H9 (cell line): Measurements from ENCODE around the gene TMEM82. TPM values are rescaled to one million over a fixed set of nuclear protein-coding genes. Genes with fewer than 3 reads are reported as not detected.

Experiments used
- DNase-seq: peaks from one replicate; pipeline ENCODE4 v3.0.0-alpha.2; 2017
- H2AFZ ChIP-seq: one replicate; pipeline ENCODE4 v1.6.1; 2013; ENCODE audit warnings: mild to moderate bottlenecking, low read length, control low read depth, moderate library complexity
- H2AK5ac ChIP-seq: 2 replicates; pipeline ENCODE4 v1.6.1; 2013; ENCODE audit warnings: low read length, control low read depth, mixed read lengths; ENCODE audit not compliant: insufficient read length
- H2BK120ac ChIP-seq: one replicate; pipeline ENCODE4 v1.6.1; 2013; ENCODE audit warnings: low read depth, mild to moderate bottlenecking, low read length, control low read depth, inconsistent platforms; ENCODE audit not compliant: poor library complexity, severe bottlenecking
- H2BK12ac ChIP-seq: 2 replicates; pipeline ENCODE4 v1.6.1; 2013; ENCODE audit warnings: low read length, control low read depth, mixed read lengths, low read depth; ENCODE audit not compliant: insufficient read length
- H2BK15ac ChIP-seq: 2 replicates; pipeline ENCODE4 v1.6.1; 2013; ENCODE audit warnings: low read depth, low read length, control low read depth
- H2BK20ac ChIP-seq: one replicate; pipeline ENCODE4 v1.6.1; 2013; ENCODE audit warnings: low read depth, mild to moderate bottlenecking, low read length, control low read depth, inconsistent platforms; ENCODE audit not compliant: poor library complexity, severe bottlenecking
- H2BK5ac ChIP-seq: 2 replicates; pipeline ENCODE4 v1.6.1; 2013; ENCODE audit warnings: low read length, control low read depth, mixed read lengths; ENCODE audit not compliant: insufficient read length
- H3K14ac ChIP-seq: 2 replicates; pipeline ENCODE4 v1.6.1; 2013; ENCODE audit warnings: low read length, control low read depth; ENCODE audit not compliant: insufficient read depth
- H3K18ac ChIP-seq: 2 replicates; pipeline ENCODE4 v1.6.1; 2013; ENCODE audit warnings: low read depth, mild to moderate bottlenecking, mixed read lengths, low read length, control low read depth; ENCODE audit not compliant: insufficient read length
- H3K23ac ChIP-seq: 2 replicates; pipeline ENCODE4 v1.6.1; 2013; ENCODE audit warnings: low read length, control low read depth, mixed read lengths, low read depth; ENCODE audit not compliant: insufficient read length
- H3K23me2 ChIP-seq: 2 replicates; pipeline ENCODE4 v1.6.1; 2013; ENCODE audit warnings: low read depth, mild to moderate bottlenecking, mixed read lengths, low read length, control low read depth; ENCODE audit not compliant: insufficient read length, poor library complexity, severe bottlenecking
- H3K27ac ChIP-seq: 2 replicates; pipeline ENCODE4 v1.5.1; 2013; ENCODE audit warnings: low read length, control low read depth, mixed read lengths, low read depth; ENCODE audit not compliant: insufficient read length
- H3K27me3 ChIP-seq: 2 replicates; pipeline ENCODE4 v1.6.1; 2013; ENCODE audit warnings: low read length, control low read depth, inconsistent platforms; ENCODE audit not compliant: insufficient read depth
- H3K4ac ChIP-seq: 2 replicates; pipeline ENCODE4 v1.6.1; 2013; ENCODE audit warnings: low read depth, mild to moderate bottlenecking, control low read depth, inconsistent platforms, low read length, moderate library complexity
- H3K4me1 ChIP-seq: 2 replicates; pipeline ENCODE4 v1.6.1; 2013; ENCODE audit warnings: low read length, control low read depth, inconsistent platforms; ENCODE audit not compliant: insufficient read depth
- H3K4me2 ChIP-seq: 2 replicates; pipeline ENCODE4 v1.6.1; 2013; ENCODE audit warnings: low read length, control low read depth, mixed read lengths; ENCODE audit not compliant: insufficient read length, insufficient read depth
- H3K56ac ChIP-seq: 2 replicates; pipeline ENCODE4 v1.6.1; 2013; ENCODE audit warnings: low read depth, mild to moderate bottlenecking, mixed read lengths, low read length, control low read depth; ENCODE audit not compliant: insufficient read length
- H3K79me1 ChIP-seq: 2 replicates; pipeline ENCODE4 v1.6.1; 2013; ENCODE audit warnings: low read depth, mild to moderate bottlenecking, moderate library complexity, low read length, control low read depth, inconsistent platforms; ENCODE audit not compliant: insufficient read depth, poor library complexity, severe bottlenecking
- H3K79me2 ChIP-seq: 2 replicates; pipeline ENCODE4 v1.6.1; 2013; ENCODE audit warnings: low read length, control low read depth, inconsistent platforms; ENCODE audit not compliant: insufficient read depth
- H3K9ac ChIP-seq: 2 replicates; pipeline ENCODE4 v1.6.1; 2013; ENCODE audit warnings: low read length, control low read depth, mixed read lengths; ENCODE audit not compliant: insufficient read length; ENCODE audit errors: extremely low read depth
- H3K9me3 ChIP-seq: one replicate; pipeline ENCODE4 v1.6.1; 2013; ENCODE audit warnings: low read depth, low read length, inconsistent platforms; ENCODE audit not compliant: control insufficient read depth
- H3T11ph ChIP-seq: one replicate; pipeline ENCODE4 v1.6.1; 2013; ENCODE audit warnings: mild to moderate bottlenecking, low read length, control low read depth, inconsistent platforms
- H4K20me1 ChIP-seq: one replicate; pipeline ENCODE4 v1.6.1; 2013; ENCODE audit not compliant: control insufficient read depth, insufficient read length, insufficient read depth
- H4K5ac ChIP-seq: 2 replicates; pipeline ENCODE4 v1.6.1; 2013; ENCODE audit warnings: low read depth, mild to moderate bottlenecking, mixed read lengths, low read length, control low read depth; ENCODE audit not compliant: insufficient read length
- H4K8ac ChIP-seq: replicated peaks from 2 replicates; pipeline ENCODE4 v1.6.1; 2013; ENCODE audit warnings: low read length, control low read depth, mixed read lengths, low read depth; ENCODE audit not compliant: insufficient read length
- H4K91ac ChIP-seq: 2 replicates; pipeline ENCODE4 v1.6.1; 2013; ENCODE audit warnings: low read depth, mild to moderate bottlenecking, moderate library complexity, mixed read lengths, low read length, control low read depth; ENCODE audit not compliant: insufficient read length
- H3K27ac Mint-ChIP-seq, 3 experiments: 2 replicates in 2 of 3; 3 replicates in 1 of 3; pipeline ENCODE4 v1.8.0; 2020 to 2021; ENCODE audit warnings: mixed read lengths in 3 of 3, mild to moderate bottlenecking in 1 of 3, moderate library complexity in 1 of 3
- H3K27me3 Mint-ChIP-seq: 2 replicates; pipeline ENCODE4 v1.8.0; 2021; ENCODE audit warnings: low read depth, mild to moderate bottlenecking, moderate library complexity, mixed read lengths
- H3K36me3 Mint-ChIP-seq, 3 experiments: 2 replicates in 2 of 3; 3 replicates in 1 of 3; pipeline ENCODE4 v1.8.0; 2020 to 2021; ENCODE audit warnings: low read depth in 3 of 3, mixed read lengths in 3 of 3; ENCODE audit not compliant: insufficient read depth in 1 of 3
- H3K4me1 Mint-ChIP-seq, 2 experiments: 2 replicates each; pipeline ENCODE4 v1.8.0; 2020; ENCODE audit warnings: mixed read lengths in 2 of 2
- H3K4me3 Mint-ChIP-seq, 2 experiments: 2 replicates in 1 of 2; 3 replicates in 1 of 2; pipeline ENCODE4 v1.8.0; 2020 to 2021; ENCODE audit warnings: mild to moderate bottlenecking in 2 of 2, mixed read lengths in 2 of 2, moderate library complexity in 1 of 2
- H3K9me3 Mint-ChIP-seq, 2 experiments: 2 replicates in 1 of 2; 3 replicates in 1 of 2; pipeline ENCODE4 v1.8.0; 2020; ENCODE audit warnings: mild to moderate bottlenecking in 2 of 2, mixed read lengths in 2 of 2, moderate library complexity in 1 of 2
- WGBS: extraction: QIAGEN DNeasy Blood & Tissue Kit; methylation state at CpG from one replicate; pipeline ENCODE4 v1.1.7; 2013; ENCODE audit warnings: missing lambda C conversion rate, low lambda C conversion rate, mixed read lengths; ENCODE audit not compliant: insufficient read length; ENCODE audit errors: extremely low coverage; 5-methylcytosine and 5-hydroxymethylcytosine counted together
- total RNA-seq: library from RNA; stranded (reverse); gene quantifications from 2 replicates; pipeline ENCODE4 v1.2.1, GENCODE V29; 2021
- TF ChIP-seq, protein P1 (sequence below): fragments of 200-600 bp; sonication (generic); conservative IDR thresholded peaks from 3 replicates; pipeline ENCODE4 v1.8.0; 2021; ENCODE audit warnings: antibody characterized with exemption, mild to moderate bottlenecking

The TMEM82 gene
- total RNA-seq, 1 experiment from 2014 or later, result 1.4 TPM

- Mint-ChIP-seq H3K4me1 (0 out of 4 replicates have a peak, but pooled peaks cover 0 to 3% of the 10 kb centered on the region in 2 experiments), H3K27me3 (no peaks in the 10 kb centered on the region), H3K36me3 (peaks cover 22 to 61% (median 45%) of the 10 kb centered on the region in 3 experiments), H3K27ac (no peak overlapping the region), H3K4me3 (no peak overlapping the region), H3K9me3 (no peaks in the 10 kb centered on the region)
- no peak overlapping the region for H4K8ac ChIP-seq
- H2BK20ac ChIP-seq, result no peak overlapping the region
- no peaks in the 10 kb centered on the region for H3K27me3 ChIP-seq
- no peak overlapping the region for H2AK5ac ChIP-seq
- H4K5ac ChIP-seq, result no peak overlapping the region
- H2BK15ac ChIP-seq, result no peak overlapping the region
- no peak overlapping the region for H3K27ac ChIP-seq
- H3T11ph ChIP-seq, result no peak overlapping the region
- no peak overlapping the region for H3K23ac ChIP-seq
- H2BK5ac ChIP-seq, result no peak overlapping the region
- no peaks in the 10 kb centered on the region for H3K23me2 ChIP-seq
- H3K9ac ChIP-seq, result no peak overlapping the region
- H2AFZ ChIP-seq, result no peak overlapping the region
- H3K9me3 ChIP-seq, result no peaks in the 10 kb centered on the region
- no peak overlapping the region for H2BK12ac ChIP-seq
- no peak overlapping the region for H3K14ac ChIP-seq
- H3K4ac ChIP-seq, result no peak overlapping the region
- H3K18ac ChIP-seq, result no peak overlapping the region
- H4K20me1 ChIP-seq, result no peaks in the 10 kb centered on the region
- no peaks in the 10 kb centered on the region for H3K79me1 ChIP-seq
- WGBS, result no CpG with 5 or more reads among the region's 4 CpGs
- TF ChIP-seq, protein P1, sequence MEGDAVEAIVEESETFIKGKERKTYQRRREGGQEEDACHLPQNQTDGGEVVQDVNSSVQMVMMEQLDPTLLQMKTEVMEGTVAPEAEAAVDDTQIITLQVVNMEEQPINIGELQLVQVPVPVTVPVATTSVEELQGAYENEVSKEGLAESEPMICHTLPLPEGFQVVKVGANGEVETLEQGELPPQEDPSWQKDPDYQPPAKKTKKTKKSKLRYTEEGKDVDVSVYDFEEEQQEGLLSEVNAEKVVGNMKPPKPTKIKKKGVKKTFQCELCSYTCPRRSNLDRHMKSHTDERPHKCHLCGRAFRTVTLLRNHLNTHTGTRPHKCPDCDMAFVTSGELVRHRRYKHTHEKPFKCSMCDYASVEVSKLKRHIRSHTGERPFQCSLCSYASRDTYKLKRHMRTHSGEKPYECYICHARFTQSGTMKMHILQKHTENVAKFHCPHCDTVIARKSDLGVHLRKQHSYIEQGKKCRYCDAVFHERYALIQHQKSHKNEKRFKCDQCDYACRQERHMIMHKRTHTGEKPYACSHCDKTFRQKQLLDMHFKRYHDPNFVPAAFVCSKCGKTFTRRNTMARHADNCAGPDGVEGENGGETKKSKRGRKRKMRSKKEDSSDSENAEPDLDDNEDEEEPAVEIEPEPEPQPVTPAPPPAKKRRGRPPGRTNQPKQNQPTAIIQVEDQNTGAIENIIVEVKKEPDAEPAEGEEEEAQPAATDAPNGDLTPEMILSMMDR, result no peak
- no peaks in the 10 kb centered on the region for H3K79me2 ChIP-seq
- H2BK120ac ChIP-seq, result no peak overlapping the region
- no peak for DNase-seq
- H3K4me1 ChIP-seq, result no peaks in the 10 kb centered on the region
- H3K56ac ChIP-seq, result no peak overlapping the region
- no peak overlapping the region for H4K91ac ChIP-seq
- H3K4me2 ChIP-seq, result no peak overlapping the region
Observed at GRCh38 chr1:15722411-15722810, 19.9 kb upstream of the TMEM82 start.
